Uterus (tissue), 2 donors: Measurements from ENCODE around the gene ARHGAP42.

Experiments
- POLR2A ChIP-seq, 2 donors: fragments of 450-650 bp; IDR thresholded peaks; one replicate each; pipeline ENCODE4 v1.6.1; 2016; ENCODE audit warnings: antibody characterized with exemption in 2 of 2, mild to moderate bottlenecking in 1 of 2, moderate library complexity in 1 of 2
- TF ChIP-seq, protein P1 (sequence below), 4 experiments: fragments of 200-600 bp in 2 of 4; fragments of 450-650 bp in 2 of 4; sonication (generic) in 2 of 4; IDR thresholded peaks; one replicate each; pipeline ENCODE4 v1.5.1; 2016 to 2019; ENCODE audit warnings: antibody characterized with exemption in 4 of 4, mild to moderate bottlenecking in 2 of 4, moderate library complexity in 1 of 4

DNA sequence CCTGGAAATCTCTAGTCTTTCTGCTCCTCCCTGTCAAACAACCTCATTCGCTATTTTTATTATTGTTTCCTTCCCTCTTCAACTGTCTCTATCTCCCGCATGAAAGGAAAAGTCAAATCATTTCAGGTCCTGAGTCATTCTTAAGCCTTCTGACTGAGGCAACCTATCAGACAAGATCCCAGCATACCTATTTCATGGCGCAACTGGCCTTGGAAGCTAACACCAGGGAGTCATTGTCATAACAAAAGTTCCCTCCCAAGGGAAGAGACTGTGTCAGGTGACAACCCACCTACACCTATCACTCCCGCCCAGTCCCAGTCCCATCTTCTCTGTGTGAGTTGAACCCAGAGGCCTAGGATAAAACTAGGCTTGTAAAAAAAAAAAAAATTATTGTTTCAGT lies 10.2 kb upstream of the ARHGAP42 start:
- no peak for TF ChIP-seq POLR2A (IDR thresholded peaks at IDR 0.05)
- TF ChIP-seq, protein P1, sequence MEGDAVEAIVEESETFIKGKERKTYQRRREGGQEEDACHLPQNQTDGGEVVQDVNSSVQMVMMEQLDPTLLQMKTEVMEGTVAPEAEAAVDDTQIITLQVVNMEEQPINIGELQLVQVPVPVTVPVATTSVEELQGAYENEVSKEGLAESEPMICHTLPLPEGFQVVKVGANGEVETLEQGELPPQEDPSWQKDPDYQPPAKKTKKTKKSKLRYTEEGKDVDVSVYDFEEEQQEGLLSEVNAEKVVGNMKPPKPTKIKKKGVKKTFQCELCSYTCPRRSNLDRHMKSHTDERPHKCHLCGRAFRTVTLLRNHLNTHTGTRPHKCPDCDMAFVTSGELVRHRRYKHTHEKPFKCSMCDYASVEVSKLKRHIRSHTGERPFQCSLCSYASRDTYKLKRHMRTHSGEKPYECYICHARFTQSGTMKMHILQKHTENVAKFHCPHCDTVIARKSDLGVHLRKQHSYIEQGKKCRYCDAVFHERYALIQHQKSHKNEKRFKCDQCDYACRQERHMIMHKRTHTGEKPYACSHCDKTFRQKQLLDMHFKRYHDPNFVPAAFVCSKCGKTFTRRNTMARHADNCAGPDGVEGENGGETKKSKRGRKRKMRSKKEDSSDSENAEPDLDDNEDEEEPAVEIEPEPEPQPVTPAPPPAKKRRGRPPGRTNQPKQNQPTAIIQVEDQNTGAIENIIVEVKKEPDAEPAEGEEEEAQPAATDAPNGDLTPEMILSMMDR (IDR thresholded peaks at IDR 0.05), result no peak
